Stimulated activated naive CD4-positive, alpha-beta T cell treated with Interleukin-2 at 50 U/mL for 16 hours (primary cell): ENCODE measurements around the gene KANSL1.
"Not testable (repeated sequence)": the region's sequence is repeated elsewhere in the genome, so short reads cannot be mapped to it uniquely, and the experiment has no call there.

Source experiments
- DNase-seq: peaks from one replicate; lab custom pipeline; 2025; lab: John Stamatoyannopoulos, UW

The KANSL1 gene, protein sequence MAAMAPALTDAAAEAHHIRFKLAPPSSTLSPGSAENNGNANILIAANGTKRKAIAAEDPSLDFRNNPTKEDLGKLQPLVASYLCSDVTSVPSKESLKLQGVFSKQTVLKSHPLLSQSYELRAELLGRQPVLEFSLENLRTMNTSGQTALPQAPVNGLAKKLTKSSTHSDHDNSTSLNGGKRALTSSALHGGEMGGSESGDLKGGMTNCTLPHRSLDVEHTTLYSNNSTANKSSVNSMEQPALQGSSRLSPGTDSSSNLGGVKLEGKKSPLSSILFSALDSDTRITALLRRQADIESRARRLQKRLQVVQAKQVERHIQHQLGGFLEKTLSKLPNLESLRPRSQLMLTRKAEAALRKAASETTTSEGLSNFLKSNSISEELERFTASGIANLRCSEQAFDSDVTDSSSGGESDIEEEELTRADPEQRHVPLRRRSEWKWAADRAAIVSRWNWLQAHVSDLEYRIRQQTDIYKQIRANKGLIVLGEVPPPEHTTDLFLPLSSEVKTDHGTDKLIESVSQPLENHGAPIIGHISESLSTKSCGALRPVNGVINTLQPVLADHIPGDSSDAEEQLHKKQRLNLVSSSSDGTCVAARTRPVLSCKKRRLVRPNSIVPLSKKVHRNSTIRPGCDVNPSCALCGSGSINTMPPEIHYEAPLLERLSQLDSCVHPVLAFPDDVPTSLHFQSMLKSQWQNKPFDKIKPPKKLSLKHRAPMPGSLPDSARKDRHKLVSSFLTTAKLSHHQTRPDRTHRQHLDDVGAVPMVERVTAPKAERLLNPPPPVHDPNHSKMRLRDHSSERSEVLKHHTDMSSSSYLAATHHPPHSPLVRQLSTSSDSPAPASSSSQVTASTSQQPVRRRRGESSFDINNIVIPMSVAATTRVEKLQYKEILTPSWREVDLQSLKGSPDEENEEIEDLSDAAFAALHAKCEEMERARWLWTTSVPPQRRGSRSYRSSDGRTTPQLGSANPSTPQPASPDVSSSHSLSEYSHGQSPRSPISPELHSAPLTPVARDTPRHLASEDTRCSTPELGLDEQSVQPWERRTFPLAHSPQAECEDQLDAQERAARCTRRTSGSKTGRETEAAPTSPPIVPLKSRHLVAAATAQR (N-terminal part only)

DNA sequence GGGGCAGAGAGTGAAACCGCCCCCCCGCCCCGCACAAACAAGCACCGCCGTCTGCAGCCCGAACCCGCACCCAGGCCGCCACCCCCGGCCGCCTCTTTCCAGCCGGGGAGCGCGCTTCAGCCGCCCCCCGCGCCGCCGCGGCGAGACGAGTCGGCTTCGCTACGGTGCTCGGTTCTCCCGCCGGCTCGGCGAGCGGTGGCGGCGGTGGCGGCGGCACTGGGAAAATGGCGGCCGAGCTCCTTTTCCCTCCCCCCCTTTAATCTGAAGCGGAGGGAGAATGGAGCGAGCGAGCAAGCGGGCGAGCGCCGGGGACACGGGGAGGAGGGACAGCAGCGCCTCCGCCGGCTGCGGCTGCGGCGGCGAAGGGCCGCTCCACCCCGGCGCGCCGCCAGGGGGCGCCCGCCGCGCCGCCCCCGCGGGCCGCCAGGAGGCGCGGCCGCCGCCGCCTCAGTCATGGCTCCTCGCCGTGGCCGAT, at the start of gene KANSL1:
Gene KANSL1, minus strand, starts transcription at position 279 of the 475 bp plus-strand sequence. CDS start 21,286 bp downstream, outside the sequence.
- DNase-seq, result peak; percentile 90

DNA sequence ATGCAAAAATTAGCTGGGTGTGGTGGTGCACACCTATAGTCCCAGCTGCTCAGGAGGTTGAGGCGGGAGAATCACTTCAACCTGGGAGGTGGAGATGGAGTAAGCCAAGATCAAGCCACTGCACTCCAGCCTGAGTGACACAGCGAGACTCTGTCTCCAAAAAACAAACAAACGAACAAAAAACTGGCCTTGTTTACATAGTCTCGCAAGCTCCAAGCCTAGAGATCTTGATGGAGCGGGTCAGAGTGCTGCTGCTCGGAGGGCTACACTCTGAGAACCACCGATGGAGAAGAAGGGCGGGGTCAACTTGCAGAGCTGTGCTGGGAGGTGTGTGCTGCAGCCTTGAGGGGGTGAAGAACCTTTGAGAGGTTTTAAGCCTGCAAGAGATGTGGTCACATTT, 38.1 kb upstream of the KANSL1 start:
- not testable (repeated sequence) for DNase-seq

DNA sequence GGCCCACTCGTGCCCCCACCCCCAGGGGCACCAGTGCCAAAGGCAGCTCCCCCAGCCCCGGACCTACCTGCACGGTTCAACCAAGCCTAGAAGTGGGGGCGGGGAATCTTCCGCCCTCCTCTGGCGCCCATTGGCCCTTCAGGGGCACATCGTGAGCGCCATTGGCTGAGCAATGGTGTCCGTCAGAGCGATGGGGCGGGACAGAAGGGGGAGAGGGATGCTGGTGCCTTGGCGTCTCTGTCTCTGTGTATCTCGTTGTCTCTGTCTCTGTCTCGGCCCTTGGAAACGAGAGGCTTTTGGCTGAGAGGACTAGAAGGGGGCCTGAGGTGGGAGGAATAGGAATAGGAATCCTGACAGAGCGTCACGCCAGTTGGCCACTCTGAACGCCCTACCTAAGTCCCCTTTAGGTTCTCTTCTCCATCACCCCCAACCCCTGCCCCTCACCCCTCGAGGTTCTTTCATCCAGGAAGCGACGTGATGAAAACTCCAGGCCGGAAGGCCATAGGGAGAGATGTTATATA, 32.1 kb upstream of the KANSL1 start:
- DNase-seq, result peak; percentile 91

DNA sequence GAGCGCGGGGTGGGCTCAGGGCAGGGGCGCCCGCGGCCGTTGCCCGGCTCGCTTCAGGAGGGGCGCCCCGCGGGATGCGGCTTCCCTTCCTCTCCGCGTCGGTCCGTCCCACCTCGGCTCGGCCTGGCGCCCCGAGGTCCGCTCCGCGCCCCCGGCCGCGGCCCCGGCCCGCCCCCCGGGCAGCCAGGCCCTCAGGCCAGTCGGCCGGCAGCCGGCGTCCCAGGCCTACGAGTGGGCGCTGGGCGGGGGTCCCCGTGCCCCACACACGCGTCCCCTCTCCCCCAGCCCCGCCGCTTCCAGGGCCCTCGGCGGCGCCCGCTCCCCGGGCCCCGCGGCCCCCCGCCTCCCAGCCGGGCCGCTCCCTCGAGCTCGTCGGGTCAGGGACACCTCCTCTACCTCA, 31.6 kb upstream of the KANSL1 start:
- DNase-seq, result not testable (repeated sequence)

DNA sequence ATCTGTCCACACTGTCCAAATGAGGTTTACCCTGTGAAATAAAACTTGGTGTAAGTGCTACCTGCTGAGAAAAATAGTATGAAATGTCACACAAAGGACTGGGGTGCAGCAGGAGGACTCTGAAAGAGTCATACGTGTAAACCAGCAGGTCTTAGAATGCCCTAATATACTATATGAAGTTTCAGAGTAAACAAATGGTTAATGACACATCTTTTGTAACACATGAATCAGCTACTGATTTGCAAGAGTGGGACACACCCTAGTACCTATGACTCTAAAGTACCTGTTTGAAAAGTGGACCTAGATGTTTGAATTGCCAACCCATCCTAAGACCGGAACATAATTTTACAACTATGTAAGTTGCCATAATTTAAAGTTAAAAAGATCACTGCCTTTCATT, 29.8 kb upstream of the KANSL1 start:
- not testable (repeated sequence) for DNase-seq

DNA sequence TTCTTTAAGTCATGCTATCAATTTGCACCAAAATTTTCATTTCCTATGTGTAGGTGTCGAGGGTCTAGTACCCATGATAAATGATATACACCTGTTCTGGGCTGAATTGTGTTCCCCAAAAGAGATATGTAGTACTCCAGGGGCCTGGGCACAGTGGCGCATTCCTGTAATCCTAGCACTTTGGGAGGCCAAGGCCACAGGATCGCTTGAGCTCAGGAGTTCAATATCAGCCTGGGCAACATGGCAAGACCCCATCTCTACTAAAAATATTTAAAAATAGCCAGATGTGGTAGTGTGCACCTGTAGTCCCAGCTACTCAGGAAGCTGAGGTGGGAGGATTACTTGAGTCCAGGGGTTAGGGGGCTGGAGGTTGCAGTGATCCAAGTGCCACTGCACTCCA, 23.5 kb upstream of the KANSL1 start:
- no peak for DNase-seq

DNA sequence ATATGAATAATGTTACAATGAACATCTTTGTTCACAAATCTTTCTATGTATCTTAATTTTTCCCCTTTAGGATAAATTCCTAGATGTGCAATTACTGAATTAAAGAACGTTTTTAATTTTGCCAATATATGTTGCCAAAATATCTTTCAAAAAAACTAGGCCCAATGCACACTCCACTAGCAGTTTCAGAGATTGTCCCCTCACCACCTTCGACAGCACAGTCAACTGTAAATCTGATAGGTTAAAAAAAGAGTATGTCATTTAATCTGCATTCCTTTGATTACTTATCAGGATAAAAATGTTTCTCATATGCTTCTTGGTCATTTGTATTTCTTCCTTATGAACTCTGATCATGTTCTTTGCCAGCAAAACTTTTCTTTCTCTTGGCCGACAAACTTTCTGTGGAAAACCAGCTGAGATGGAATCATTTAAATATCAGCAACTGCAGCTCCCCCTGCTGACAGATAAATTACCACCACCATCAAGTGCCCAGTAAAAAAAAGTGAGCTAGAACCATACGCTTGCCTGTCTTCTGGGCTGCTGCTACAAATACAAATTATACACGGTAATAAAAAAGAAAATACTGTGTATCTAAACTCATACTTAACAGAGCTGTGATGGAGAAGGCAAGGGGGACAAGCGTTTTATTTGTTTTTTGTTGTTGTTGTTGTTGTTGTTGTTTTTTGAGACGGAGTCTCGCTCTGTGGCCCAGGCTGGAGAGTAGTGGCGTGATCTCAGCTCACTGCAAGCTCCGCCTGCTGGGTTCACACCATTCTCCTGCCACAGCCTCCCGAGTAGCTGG, 19.6 kb upstream of the KANSL1 start:
- peak; percentile 48 for DNase-seq

DNA sequence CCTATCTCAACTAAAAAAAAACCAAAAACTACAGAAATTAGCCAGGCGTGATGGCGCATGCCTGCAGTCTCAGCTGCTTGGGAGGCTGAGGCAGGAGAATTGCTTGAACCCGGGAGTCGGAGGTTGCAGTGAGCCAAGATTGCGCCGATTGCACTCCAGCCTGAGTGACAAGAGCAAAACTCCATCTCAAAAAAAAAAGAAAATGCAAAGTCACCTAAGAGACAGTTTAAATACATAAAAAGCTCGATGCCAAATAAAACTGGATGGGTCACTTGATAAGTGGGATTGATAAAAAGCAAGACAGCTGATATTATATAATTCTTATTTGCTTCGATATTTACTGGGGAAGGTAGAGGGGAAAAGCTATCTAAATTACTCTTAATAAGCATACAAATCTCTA, 15.8 kb upstream of the KANSL1 start:
- DNase-seq, result no peak

DNA sequence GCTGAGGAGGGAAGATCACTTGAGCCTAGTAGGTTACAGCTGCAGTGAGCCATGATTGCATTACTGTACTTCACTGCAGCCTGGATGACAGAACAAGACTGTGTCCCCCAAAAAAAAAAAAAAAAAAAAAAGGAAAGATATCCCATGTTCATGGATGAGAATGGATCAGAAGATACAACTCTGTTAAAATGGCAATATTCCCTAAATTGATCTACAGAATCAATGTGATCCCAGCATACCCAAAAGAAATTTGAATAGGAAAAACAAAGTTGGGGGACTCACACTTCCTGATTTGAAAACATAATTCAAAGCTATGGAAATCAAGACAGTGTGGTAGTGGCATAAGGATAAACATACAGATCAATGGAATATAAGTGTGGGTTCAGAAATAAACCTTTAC, 12.7 kb upstream of the KANSL1 start:
- DNase-seq, result no peak

DNA sequence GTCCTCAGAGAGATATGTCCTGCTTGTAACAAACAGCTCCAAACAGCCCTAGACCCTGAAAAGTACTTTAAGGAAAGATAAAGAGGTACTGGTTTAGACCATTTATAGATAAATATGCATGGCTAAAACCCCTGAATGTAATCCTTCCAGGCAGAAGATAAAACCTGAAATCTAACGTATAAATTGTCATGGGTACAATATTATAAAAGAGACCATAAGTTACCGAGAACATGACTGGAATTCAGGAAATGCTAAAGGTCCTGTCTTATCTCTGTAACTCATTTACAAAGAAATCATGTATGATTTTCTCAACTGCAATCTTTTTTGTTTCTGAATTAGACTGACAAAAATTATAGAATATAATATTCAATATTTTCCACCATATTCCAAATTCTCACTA, 9.2 kb upstream of the KANSL1 start:
- no peak for DNase-seq

DNA sequence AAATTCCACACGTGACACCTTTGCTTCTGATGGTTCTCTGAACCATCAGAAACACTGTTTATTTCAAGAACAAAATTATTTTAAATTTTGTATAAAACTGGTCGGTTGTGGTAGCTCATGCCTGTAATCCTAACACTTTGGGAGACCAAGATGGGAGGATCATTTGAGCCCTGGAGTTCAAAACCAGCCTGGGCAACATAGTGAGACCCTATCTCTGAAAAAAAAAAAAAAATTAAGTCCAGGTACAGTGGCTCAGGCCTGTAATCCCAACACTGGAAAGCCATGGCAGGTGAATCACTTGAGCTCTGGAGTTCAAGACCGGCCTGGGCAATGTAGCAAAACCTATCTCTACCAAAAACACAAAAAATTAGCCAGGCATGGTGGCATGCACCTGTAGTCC, 8.3 kb upstream of the KANSL1 start:
- DNase-seq, result no peak

DNA sequence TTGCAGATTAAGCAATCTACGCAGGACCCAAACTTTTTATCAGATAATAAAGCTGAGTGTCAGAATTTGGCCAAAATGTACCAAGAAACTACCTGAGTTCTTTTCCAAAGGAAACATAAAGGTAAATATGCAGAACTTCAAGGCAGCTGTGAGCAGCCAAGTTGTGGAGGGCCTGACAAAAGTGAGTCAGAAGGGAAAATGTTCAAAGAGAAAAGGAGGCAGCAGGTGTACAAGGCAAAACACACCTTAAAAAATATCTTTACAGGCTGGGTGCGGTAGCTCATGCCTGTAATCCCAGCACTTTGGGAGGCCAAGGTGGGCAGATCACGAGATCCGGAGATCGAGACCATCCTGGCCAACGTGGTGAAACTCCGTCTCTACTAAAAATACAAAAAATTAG, 7.0 kb upstream of the KANSL1 start:
- DNase-seq, result no peak

DNA sequence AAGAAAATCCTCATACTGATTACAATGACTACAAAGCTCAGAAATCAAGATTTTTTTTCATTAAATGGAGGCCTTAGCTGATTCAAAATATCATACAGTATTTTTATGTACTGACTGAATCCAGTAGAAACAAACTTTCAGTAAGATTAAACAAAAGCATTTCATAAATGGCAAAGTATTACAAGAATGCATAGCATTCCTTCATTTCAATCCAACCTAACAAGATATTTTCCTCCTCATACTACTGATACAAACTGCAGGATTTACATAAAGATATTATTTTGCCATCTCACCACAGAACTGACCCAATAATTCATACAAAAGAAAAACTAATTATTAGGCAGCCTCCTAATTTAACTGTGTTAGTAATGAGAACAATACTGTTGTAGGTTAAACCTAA, 6.2 kb upstream of the KANSL1 start:
- DNase-seq, result no peak

DNA sequence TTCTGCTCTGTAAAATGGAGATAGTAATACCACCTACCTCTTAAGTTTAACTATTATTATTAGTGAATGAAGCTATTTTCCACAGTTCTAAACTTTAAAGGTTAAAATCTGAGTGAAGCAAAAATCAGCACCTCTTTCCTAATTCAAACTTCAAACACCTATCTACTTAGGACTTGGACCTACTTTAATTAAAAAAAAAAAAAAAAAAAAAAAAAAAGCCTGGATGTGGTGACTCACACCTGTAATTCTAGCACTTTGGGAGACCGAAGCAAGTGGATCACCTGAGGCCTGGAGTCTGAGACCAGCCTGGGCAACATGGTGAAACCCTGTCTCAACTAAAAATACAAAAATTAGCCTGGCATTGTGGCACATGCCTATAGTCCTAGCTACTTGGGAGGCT, 5.0 kb upstream of the KANSL1 start:
- DNase-seq, result no peak

DNA sequence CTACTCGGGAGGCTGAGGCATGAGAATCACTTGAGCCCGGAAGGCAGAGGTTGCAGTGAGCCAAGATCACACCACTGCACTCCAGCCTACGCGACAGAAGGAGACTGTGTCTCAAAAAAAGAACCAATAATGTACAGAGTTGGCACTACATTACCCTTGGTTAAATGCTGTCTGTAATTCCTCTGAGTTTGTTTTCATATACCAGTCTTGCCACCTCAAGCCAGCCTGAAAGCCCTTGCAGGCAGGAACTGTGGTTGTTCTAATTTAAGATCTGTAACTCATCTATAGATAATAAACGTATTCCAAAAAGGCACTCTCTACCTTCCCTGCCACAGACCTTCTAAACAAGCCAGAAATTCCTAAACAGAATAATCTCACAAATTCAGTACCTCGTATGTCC, 4.3 kb upstream of the KANSL1 start:
- no peak for DNase-seq

DNA sequence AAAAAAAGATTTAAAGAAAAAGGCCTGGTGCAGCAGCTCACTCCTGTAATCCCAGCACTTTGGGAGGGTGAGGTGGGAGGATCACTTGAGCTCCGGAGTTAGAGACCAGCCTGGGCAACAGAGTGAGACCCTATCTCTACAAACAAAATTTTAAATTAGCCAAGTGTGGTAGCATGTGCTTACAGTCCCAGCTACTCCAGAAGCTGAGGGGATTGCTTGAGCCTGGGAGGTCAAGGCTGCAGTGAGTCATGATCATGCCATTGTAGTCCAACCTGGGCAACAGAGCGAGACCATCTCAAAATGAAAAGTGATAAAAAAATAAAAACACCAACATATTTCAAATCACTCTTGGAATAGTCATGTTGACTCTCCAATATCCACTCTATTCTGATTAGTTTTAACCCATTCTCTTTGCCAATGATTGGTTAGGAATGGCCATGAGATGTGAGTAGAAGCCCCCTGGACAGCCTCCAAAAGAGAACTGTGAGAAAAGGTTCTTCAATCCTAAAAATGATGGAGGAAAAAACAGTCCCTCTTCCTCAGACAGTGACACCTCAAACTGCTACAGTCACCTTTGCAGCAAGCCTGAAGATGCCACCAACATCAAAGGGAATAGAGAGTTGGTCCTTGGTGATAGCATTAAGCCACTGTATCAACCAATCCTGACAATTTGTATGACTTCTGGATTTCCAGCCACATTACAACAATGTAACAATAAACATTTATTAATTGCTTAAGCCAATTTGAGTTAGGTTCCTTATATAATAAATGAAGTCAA, 2.9 kb upstream of the KANSL1 start:
- no peak for DNase-seq

DNA sequence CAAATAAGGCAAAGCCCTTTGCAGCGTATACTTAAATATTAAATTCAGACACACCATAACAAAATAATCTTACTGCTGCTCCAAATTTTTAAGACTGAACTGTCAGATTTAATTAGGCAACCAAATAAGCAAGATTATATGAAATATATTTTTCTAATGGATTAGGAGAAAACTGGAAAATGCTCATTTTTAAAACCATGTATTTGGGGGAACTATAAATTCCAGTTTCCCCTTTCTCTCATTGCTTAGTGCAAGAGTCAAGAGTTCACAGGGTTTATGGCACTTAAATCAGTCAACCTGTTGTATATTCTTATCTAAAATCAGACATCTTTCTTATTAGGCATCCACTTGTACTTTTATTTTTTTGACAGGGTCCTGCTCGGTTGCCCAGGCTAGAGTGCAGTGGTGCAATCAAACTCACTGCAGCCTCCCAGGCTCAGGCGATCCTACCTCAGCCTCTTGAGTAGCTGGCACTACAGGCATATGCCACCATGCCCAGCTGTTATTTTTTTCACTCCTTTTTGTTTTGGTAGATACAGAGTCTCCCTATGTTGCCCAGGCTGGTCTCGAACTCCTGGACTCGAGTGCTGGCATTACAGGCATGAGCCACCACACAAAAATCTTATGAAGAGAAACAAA, 2.1 kb upstream of the KANSL1 start:
- no peak for DNase-seq

DNA sequence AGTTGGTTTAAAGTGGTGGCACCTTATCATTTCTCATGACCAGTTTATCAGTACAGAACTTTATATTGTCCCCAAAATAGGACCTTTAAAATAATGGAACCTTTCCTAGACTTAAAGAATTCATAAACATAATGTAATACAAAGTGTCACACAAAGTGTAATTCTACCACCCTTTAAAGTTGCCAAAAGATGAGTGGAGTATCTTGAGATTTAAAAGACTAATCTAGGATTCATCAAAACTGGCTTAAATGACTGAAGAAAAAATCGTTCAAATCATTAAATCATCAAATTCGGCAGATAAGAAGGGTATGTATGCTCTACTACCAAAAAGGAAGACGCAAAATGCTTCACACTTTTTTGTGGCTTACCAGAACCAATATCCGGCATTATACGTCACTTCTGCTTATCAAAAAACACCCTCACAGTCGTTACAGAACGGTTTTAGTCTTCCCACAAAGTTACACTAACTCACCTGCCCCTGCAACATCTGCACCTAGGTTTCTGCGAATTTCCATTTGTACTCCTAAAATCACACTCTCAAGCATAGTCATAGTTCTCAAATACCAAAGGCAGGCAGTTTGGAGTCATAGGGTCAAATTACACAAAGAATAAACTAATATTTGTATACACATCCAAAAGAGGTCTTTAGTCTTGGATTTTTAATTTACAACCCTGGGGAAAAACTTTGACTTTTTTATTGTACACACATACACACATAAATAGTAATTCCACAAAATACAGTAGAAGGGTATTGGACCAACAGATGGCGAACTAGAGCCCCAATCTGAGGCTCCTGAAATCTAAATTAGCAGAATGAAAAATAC, 1.4 kb upstream of the KANSL1 start:
- DNase-seq, result peak; percentile 51
